SW 1271 (cell line): ENCODE results near the gene ATP5MG.

Experiments
- DNase-seq, 2 experiments: peaks; one replicate each; lab custom pipeline; 2025; lab: John Stamatoyannopoulos, UW

ATP5MG gene

DNA sequence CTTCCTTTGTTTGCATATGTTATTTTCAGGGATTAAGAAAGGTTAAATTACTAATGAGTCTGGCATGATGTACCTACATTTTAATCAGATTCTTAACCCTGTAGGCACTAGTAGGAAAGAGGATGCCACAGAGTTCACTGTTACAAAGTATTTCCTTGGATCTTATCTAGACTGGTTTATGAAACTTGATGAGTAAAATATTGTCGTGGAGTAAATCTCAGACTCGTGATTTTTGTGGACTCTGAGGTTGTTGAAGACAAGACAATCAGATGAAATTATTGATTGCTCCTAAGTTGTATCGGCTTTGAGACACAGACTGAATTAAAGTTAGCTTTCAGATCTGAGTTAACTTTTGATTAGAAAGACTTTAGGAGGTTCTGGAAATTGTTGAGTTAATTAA lies 40.9 kb downstream of the ATP5MG start:
- no peak for DNase-seq

GRCh38 chr11:118442908-118443589 lies 41.6 kb downstream of the ATP5MG start:
- no peak for DNase-seq

- no peak for DNase-seq
Measured at GRCh38 chr11:118443590-118444218, 42.3 kb downstream of the ATP5MG start.

DNA sequence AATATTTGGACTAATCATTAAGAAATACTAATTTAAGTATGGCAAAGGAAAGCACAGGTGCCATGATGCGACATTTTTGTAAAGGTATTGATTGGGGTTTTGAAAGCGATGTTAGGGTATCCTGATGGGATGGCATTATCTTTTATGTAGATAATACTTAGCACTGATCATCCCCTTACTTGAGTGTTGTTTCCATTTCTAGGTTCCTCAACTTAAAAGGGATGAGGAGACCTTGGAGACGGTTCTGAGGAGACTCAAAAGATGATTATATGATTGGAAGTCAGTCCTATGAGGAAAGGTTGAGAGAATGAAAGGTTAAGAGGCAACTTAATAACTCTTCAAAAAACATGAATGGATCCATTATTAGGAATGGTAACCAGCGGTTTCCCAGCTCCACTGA lies 46.0 kb downstream of the ATP5MG start:
- DNase-seq: no peak

- DNase-seq: no peak
Measured at GRCh38 chr11:118448294-118448693, 46.9 kb downstream of the ATP5MG start.

GRCh38 chr11:118449316-118449918 lies 48.0 kb downstream of the ATP5MG start:
- no peak for DNase-seq

DNA sequence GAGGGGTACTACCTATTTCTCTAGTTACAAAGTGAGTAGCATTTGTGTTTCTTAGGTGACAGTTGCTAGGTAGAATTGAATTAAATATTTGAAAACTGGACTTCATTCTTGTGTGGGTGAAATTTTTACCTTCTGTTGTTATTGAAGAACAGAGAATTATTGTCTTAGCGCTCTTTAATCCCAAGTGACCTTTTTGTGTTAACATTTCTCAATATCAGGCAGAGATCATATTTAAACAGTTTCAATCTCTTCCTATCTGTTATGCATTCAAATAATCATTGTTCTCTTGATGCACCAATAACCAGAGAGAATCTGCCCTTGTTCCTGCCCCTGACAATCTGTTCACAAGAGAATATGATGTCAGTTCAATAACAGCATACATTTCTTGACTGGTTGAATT lies 49.0 kb downstream of the ATP5MG start:
- DNase-seq: no peak
